Peyer's patch (tissue), 4 donors: ENCODE measurements around the gene KRT80. TPM values are rescaled to one million over a fixed set of nuclear protein-coding genes. Genes with fewer than 3 reads are reported as not detected.

Experiments used
- DNase-seq, 3 donors: peaks; one replicate each; pipeline ENCODE4 v3.0.0-alpha.2; 2017 to 2019
- H3K27ac ChIP-seq, 4 donors: fragments of 200-600 bp; sonication (generic); one replicate each; pipeline ENCODE4 v1.5.1; 2016 to 2019
- H3K27me3 ChIP-seq, 2 donors: fragments of 200-600 bp; sonication (generic); one replicate each; pipeline ENCODE4 v1.5.1; 2019
- H3K36me3 ChIP-seq, 3 donors: fragments of 200-600 bp; sonication (generic); one replicate each; pipeline ENCODE4 v1.5.1; 2016 to 2019
- H3K4me1 ChIP-seq, 4 donors: fragments of 200-600 bp; sonication (generic); one replicate each; pipeline ENCODE4 v1.5.1; 2016 to 2019
- H3K4me3 ChIP-seq, 4 donors: fragments of 200-600 bp; sonication (generic); 1 replicate in 3 of 4; 2 replicates in 1 of 4; pipeline ENCODE4 v1.5.1; 2016 to 2019; ENCODE audit warnings: mild to moderate bottlenecking in 1 of 4
- H3K9me3 ChIP-seq, 4 donors: fragments of 200-600 bp; sonication (generic); one replicate each; pipeline ENCODE4 v1.5.1; 2016 to 2019; ENCODE audit warnings: mild to moderate bottlenecking in 1 of 4
- CTCF ChIP-seq, 6 experiments: fragments of 450-650 bp in 4 of 6; fragments of 200-600 bp in 2 of 6; sonication (generic) in 1 of 6; IDR thresholded peaks; one replicate each; pipeline ENCODE4 v1.5.1; 2017 to 2019; ENCODE audit warnings: antibody characterized with exemption in 6 of 6, mild to moderate bottlenecking in 3 of 6, moderate library complexity in 1 of 6
- POLR2A ChIP-seq, 2 donors: fragments of 450-650 bp; IDR thresholded peaks; one replicate each; pipeline ENCODE4 v1.5.1; 2017; ENCODE audit warnings: antibody characterized with exemption in 2 of 2, mild to moderate bottlenecking in 2 of 2, moderate library complexity in 2 of 2
- total RNA-seq, 4 donors: library from RNA; depleted of rRNA; stranded (reverse); fragments of >200 nt; gene quantifications; one replicate each; pipeline ENCODE4 v1.1.0, GENCODE V29; 2016

Gene KRT80
- total RNA-seq, 4 donors from 2014 or later: 0.13 to 0.38 TPM; not detected in 2

- H3K36me3 ChIP-seq: no peaks in the 10 kb centered on the region
- peaks cover 9 to 61% (median 19%) of the 10 kb centered on the region in 4 donors for H3K4me1 ChIP-seq
- no peak for DNase-seq
Measured at GRCh38 chr12:52149182-52149641, 42.6 kb downstream of the KRT80 start.

GRCh38 chr12:52148464-52149181 is 43.2 kb downstream of the KRT80 start:
- Histone ChIP-seq H3K27me3 (no peaks in the 10 kb centered on the region), H3K27ac (peak overlapping the region in 3 of 4 donors; percentile 83 to 90 (median 86)), H3K9me3 (no peaks in the 10 kb centered on the region), H3K36me3 (no peaks in the 10 kb centered on the region), H3K4me3 (no peak overlapping the region), H3K4me1 (peaks cover 9 to 61% (median 19%) of the 10 kb centered on the region in 4 donors)
- TF ChIP-seq POLR2A (IDR thresholded peaks at IDR 0.05) (peak in 1 of 2 donors; percentile 18), CTCF (IDR thresholded peaks at IDR 0.05) (no peak)
- DNase-seq: peak in 2 of 3 donors; percentile 86 to 87

More at GRCh38 chr12:52149182-52149641, 42.6 kb downstream of the KRT80 start:
- TF ChIP-seq CTCF (IDR thresholded peaks at IDR 0.05): no peak
- no peak for TF ChIP-seq POLR2A (IDR thresholded peaks at IDR 0.05)
- Histone ChIP-seq H3K27ac (peak overlapping the region in 3 of 4 donors; percentile 83 to 90 (median 86)), H3K27me3 (no peaks in the 10 kb centered on the region), H3K9me3 (no peaks in the 10 kb centered on the region), H3K4me3 (no peak overlapping the region)

- peaks cover 9 to 61% (median 19%) of the 10 kb centered on the region in 4 donors for H3K4me1 ChIP-seq
- TF ChIP-seq CTCF (IDR thresholded peaks at IDR 0.05): no peak
- no peak for TF ChIP-seq POLR2A (IDR thresholded peaks at IDR 0.05)
- H3K9me3 ChIP-seq: no peaks in the 10 kb centered on the region
- H3K4me3 ChIP-seq: no peak overlapping the region
- no peaks in the 10 kb centered on the region for H3K36me3 ChIP-seq
- H3K27me3 ChIP-seq: no peaks in the 10 kb centered on the region
- H3K27ac ChIP-seq: peak overlapping the region in 3 of 4 donors; percentile 83 to 90 (median 86)
- no peak for DNase-seq
Measured at GRCh38 chr12:52147964-52148463, 43.8 kb downstream of the KRT80 start.

- Histone ChIP-seq H3K36me3 (no peaks in the 10 kb centered on the region), H3K27ac (peak overlapping the region; percentile 7 to 90 (median 84)), H3K4me1 (peaks cover 8 to 56% (median 18%) of the 10 kb centered on the region in 4 donors), H3K4me3 (no peak overlapping the region), H3K27me3 (no peaks in the 10 kb centered on the region), H3K9me3 (no peaks in the 10 kb centered on the region)
- peak; percentile 23 to 97 (median 95) for DNase-seq
- TF ChIP-seq POLR2A (IDR thresholded peaks at IDR 0.05) (peak; percentile 72 to 90), CTCF (IDR thresholded peaks at IDR 0.05) (no peak)
Measured at GRCh38 chr12:52147367-52147963, 44.3 kb downstream of the KRT80 start.

GRCh38 chr12:52146822-52147366 is 44.9 kb downstream of the KRT80 start:
- no peak for TF ChIP-seq POLR2A (IDR thresholded peaks at IDR 0.05)
- H3K9me3 ChIP-seq: no peaks in the 10 kb centered on the region
- H3K27ac ChIP-seq: peak overlapping the region; percentile 7 to 90 (median 84)
- no peak overlapping the region for H3K4me3 ChIP-seq
- no peaks in the 10 kb centered on the region for H3K27me3 ChIP-seq
- peaks cover 2 to 50% (median 15%) of the 10 kb centered on the region in 4 donors for H3K4me1 ChIP-seq
- DNase-seq: no peak
- no peaks in the 10 kb centered on the region for H3K36me3 ChIP-seq
